ENCODE data around the gene SLC26A2.

Gene SLC26A2

GRCh38 chr5:149993471-149993870, 32.9 kb downstream of the SLC26A2 start:
- Histone ChIP-seq H3K9me3 (ENCODE audit: insufficient read depth, low read length) (no peaks in the 10 kb centered on the region), H3K4me3 (ENCODE audit: insufficient read length, low read depth) (no peak overlapping the region), H3K4me1 (ENCODE audit: insufficient read depth, insufficient read length) (no peaks in the 10 kb centered on the region), H3K27me3 (ENCODE audit: insufficient read depth, insufficient read length) (no peaks in the 10 kb centered on the region), H3K36me3 (ENCODE audit: insufficient read depth, insufficient read length, low read length) (peaks cover 3% of the 10 kb centered on the region), H3K9ac (ENCODE audit: insufficient read length, low read depth) (no peak overlapping the region)
- TF ChIP-seq SUZ12 (IDR thresholded peaks at IDR 0.05; ENCODE audit: extremely low read depth, insufficient read depth, insufficient read length) (no peak), ZNF274 (IDR thresholded peaks at IDR 0.05; ENCODE audit: low read depth, low read length) (no peak), YY1 (IDR thresholded peaks at IDR 0.05; ENCODE audit: insufficient read depth, insufficient read length) (no peak)
- DNase-seq (ENCODE audit: low read depth, low spot score), result no peak

- Histone ChIP-seq H3K36me3 (ENCODE audit: insufficient read depth, insufficient read length, low read length) (peaks cover 3% of the 10 kb centered on the region), H3K27me3 (ENCODE audit: insufficient read depth, insufficient read length) (no peaks in the 10 kb centered on the region), H3K9me3 (ENCODE audit: insufficient read depth, low read length) (no peaks in the 10 kb centered on the region), H3K4me1 (ENCODE audit: insufficient read depth, insufficient read length) (peaks cover 2% of the 10 kb centered on the region), H3K4me3 (ENCODE audit: insufficient read length, low read depth) (no peak overlapping the region), H3K9ac (ENCODE audit: insufficient read length, low read depth) (no peak overlapping the region)
- TF ChIP-seq SUZ12 (IDR thresholded peaks at IDR 0.05; ENCODE audit: extremely low read depth, insufficient read depth, insufficient read length) (no peak), YY1 (IDR thresholded peaks at IDR 0.05; ENCODE audit: insufficient read depth, insufficient read length) (no peak), ZNF274 (IDR thresholded peaks at IDR 0.05; ENCODE audit: low read depth, low read length) (no peak)
- no peak for DNase-seq (ENCODE audit: low read depth, low spot score)
Observed at GRCh38 chr5:149995385-149996204, 35.0 kb downstream of the SLC26A2 start.

GRCh38 chr5:149996205-149996890, 35.8 kb downstream of the SLC26A2 start:
- no peak for TF ChIP-seq YY1 (IDR thresholded peaks at IDR 0.05; ENCODE audit: insufficient read depth, insufficient read length)
- TF ChIP-seq SUZ12 (IDR thresholded peaks at IDR 0.05; ENCODE audit: extremely low read depth, insufficient read depth, insufficient read length), result no peak
- TF ChIP-seq ZNF274 (IDR thresholded peaks at IDR 0.05; ENCODE audit: low read depth, low read length), result no peak
- H3K9me3 ChIP-seq (ENCODE audit: insufficient read depth, low read length), result no peaks in the 10 kb centered on the region

GRCh38 chr5:149998281-149998680, 37.7 kb downstream of the SLC26A2 start:
- TF ChIP-seq YY1 (IDR thresholded peaks at IDR 0.05; ENCODE audit: insufficient read depth, insufficient read length) (no peak), ZNF274 (IDR thresholded peaks at IDR 0.05; ENCODE audit: low read depth, low read length) (no peak), SUZ12 (IDR thresholded peaks at IDR 0.05; ENCODE audit: extremely low read depth, insufficient read depth, insufficient read length) (no peak)
- peaks cover 2% of the 10 kb centered on the region for H3K4me1 ChIP-seq (ENCODE audit: insufficient read depth, insufficient read length)
- no peaks in the 10 kb centered on the region for H3K27me3 ChIP-seq (ENCODE audit: insufficient read depth, insufficient read length)
- H3K36me3 ChIP-seq (ENCODE audit: insufficient read depth, insufficient read length, low read length), result peaks cover 8% of the 10 kb centered on the region
- no peak for DNase-seq (ENCODE audit: low read depth, low spot score)
- H3K9me3 ChIP-seq (ENCODE audit: insufficient read depth, low read length), result no peaks in the 10 kb centered on the region
- H3K4me3 ChIP-seq (ENCODE audit: insufficient read length, low read depth), result no peak overlapping the region
- H3K9ac ChIP-seq (ENCODE audit: insufficient read length, low read depth), result no peak overlapping the region

More at GRCh38 chr5:149996205-149996890, 35.8 kb downstream of the SLC26A2 start:
- Histone ChIP-seq H3K4me3 (ENCODE audit: insufficient read length, low read depth) (no peak overlapping the region), H3K27me3 (ENCODE audit: insufficient read depth, insufficient read length) (no peaks in the 10 kb centered on the region), H3K36me3 (ENCODE audit: insufficient read depth, insufficient read length, low read length) (peaks cover 3% of the 10 kb centered on the region), H3K9ac (ENCODE audit: insufficient read length, low read depth) (no peak overlapping the region), H3K4me1 (ENCODE audit: insufficient read depth, insufficient read length) (peaks cover 2% of the 10 kb centered on the region)
- no peak for DNase-seq (ENCODE audit: low read depth, low spot score)

GRCh38 chr5:149999359-149999758, 38.8 kb downstream of the SLC26A2 start:
- Histone ChIP-seq H3K4me1 (ENCODE audit: insufficient read depth, insufficient read length) (peaks cover 2% of the 10 kb centered on the region), H3K9ac (ENCODE audit: insufficient read length, low read depth) (no peak overlapping the region), H3K4me3 (ENCODE audit: insufficient read length, low read depth) (peak overlapping the region; percentile 92), H3K36me3 (ENCODE audit: insufficient read depth, insufficient read length, low read length) (peaks cover 15% of the 10 kb centered on the region), H3K9me3 (ENCODE audit: insufficient read depth, low read length) (no peaks in the 10 kb centered on the region), H3K27me3 (ENCODE audit: insufficient read depth, insufficient read length) (no peaks in the 10 kb centered on the region)
- DNase-seq (ENCODE audit: low read depth, low spot score), result no peak
- TF ChIP-seq SUZ12 (IDR thresholded peaks at IDR 0.05; ENCODE audit: extremely low read depth, insufficient read depth, insufficient read length) (no peak), ZNF274 (IDR thresholded peaks at IDR 0.05; ENCODE audit: low read depth, low read length) (no peak)

- Histone ChIP-seq H3K9ac (ENCODE audit: insufficient read length, low read depth) (peak overlapping the region; percentile 94), H3K36me3 (ENCODE audit: insufficient read depth, insufficient read length, low read length) (peaks cover 20% of the 10 kb centered on the region), H3K4me1 (ENCODE audit: insufficient read depth, insufficient read length) (peaks cover 2% of the 10 kb centered on the region), H3K9me3 (ENCODE audit: insufficient read depth, low read length) (no peaks in the 10 kb centered on the region), H3K27me3 (ENCODE audit: insufficient read depth, insufficient read length) (no peaks in the 10 kb centered on the region), H3K4me3 (ENCODE audit: insufficient read length, low read depth) (peak overlapping the region; percentile 92)
- no peak for TF ChIP-seq YY1 (IDR thresholded peaks at IDR 0.05; ENCODE audit: insufficient read depth, insufficient read length)
- no peak for TF ChIP-seq SUZ12 (IDR thresholded peaks at IDR 0.05; ENCODE audit: extremely low read depth, insufficient read depth, insufficient read length)
- TF ChIP-seq ZNF274 (IDR thresholded peaks at IDR 0.05; ENCODE audit: low read depth, low read length), result no peak
- no peak for DNase-seq (ENCODE audit: low read depth, low spot score)
Observed at GRCh38 chr5:149999866-150000255, 39.3 kb downstream of the SLC26A2 start.
